ENCODE data around the gene BCL2. TPM values are rescaled to one million over a fixed set of nuclear protein-coding genes. Genes with fewer than 3 reads are reported as not detected.

The BCL2 gene
- polyA plus RNA-seq, 1 of the 3 experiments (the other 2 are of a cell fraction) = 1.5 TPM

GRCh38 chr18:63329431-63330145 lies 10.0 kb upstream of the BCL2 start:
- WGBS (ENCODE audit: low lambda C conversion rate) = 87% methylated on average over 7 of the region's 7 CpGs
- Histone ChIP-seq H3K36me3 (replicated peaks in 1 of 2; ENCODE audit: control insufficient read depth in 1 of 2, insufficient read depth in 2 of 2, low read length in 1 of 2) (peaks cover 37 to 40% of the 10 kb centered on the region in 2 experiments), H4K20me1 (ENCODE audit: insufficient read depth) (no peaks in the 10 kb centered on the region), H2AFZ (ENCODE audit: low read depth) (no peak overlapping the region), H3K9me2 (no peaks in the 10 kb centered on the region), H3K9ac (no peak overlapping the region), H3K27me3 (ENCODE audit: insufficient read depth) (no peaks in the 10 kb centered on the region), H3F3A (replicated peaks; ENCODE audit: insufficient read depth) (peaks cover 3% of the 10 kb centered on the region), H3K9me3 (no peaks in the 10 kb centered on the region), H3K4me3 (ENCODE audit: low read depth in 2 of 2, low read length in 1 of 2) (no peak overlapping the region), H3K4me2 (no peak overlapping the region), H3K79me2 (ENCODE audit: insufficient read depth) (no peaks in the 10 kb centered on the region), H3K27ac (ENCODE audit: low read depth in 2 of 2, low read length in 1 of 2) (no peak overlapping the region), H3K4me1 (ENCODE audit: control insufficient read depth in 1 of 2, insufficient read depth in 2 of 2, low read depth in 1 of 2, low read length in 1 of 2) (no peaks in the 10 kb centered on the region)
- TF ChIP-seq ELF1 (IDR thresholded peaks at IDR 0.05) (no peak), RFX5 (IDR thresholded peaks at IDR 0.05; ENCODE audit: low read length) (no peak)
- POLR2A ChIA-PET = interaction anchor here (0.7 kb wide), 1 partner anchor 330 kb away, joined by 3 read pairs; no protein-coding TSS in a partner anchor
- CTCF ChIA-PET = interaction anchor here (0.8 to 2.9 kb wide), 5 partner anchors 10 to 1249 kb away, joined by 3 to 21 read pairs (median 5); no protein-coding TSS in a partner anchor
- no peak for DNase-seq

GRCh38 chr18:63326011-63326410 lies 6.4 kb upstream of the BCL2 start:
- no peak for DNase-seq
- no peaks in the 10 kb centered on the region for H3K27me3 ChIP-seq (ENCODE audit: insufficient read depth)
- no peak for TF ChIP-seq USF2 (IDR thresholded peaks at IDR 0.05; ENCODE audit: borderline replicate concordance, low read depth, low read length)
- H4K20me1 ChIP-seq (ENCODE audit: insufficient read depth) = no peaks in the 10 kb centered on the region
- 93% methylated on average over 5 of the region's 5 CpGs for WGBS (ENCODE audit: low lambda C conversion rate)
- peaks cover 10% of the 10 kb centered on the region for H3F3A ChIP-seq (replicated peaks; ENCODE audit: insufficient read depth)
- H3K4me1 ChIP-seq (ENCODE audit: control insufficient read depth in 1 of 2, insufficient read depth in 2 of 2, low read depth in 1 of 2, low read length in 1 of 2) = peaks cover 5 to 7% of the 10 kb centered on the region in 2 experiments; a peak in 2 of 4 replicates
- no peak overlapping the region for H3K9ac ChIP-seq
- no peak overlapping the region for H3K27ac ChIP-seq (ENCODE audit: low read depth in 2 of 2, low read length in 1 of 2)
- no peak overlapping the region for H3K4me2 ChIP-seq
- H3K9me2 ChIP-seq = no peaks in the 10 kb centered on the region
- no peak overlapping the region for H2AFZ ChIP-seq (ENCODE audit: low read depth)
- no peaks in the 10 kb centered on the region for H3K79me2 ChIP-seq (ENCODE audit: insufficient read depth)
- no peaks in the 10 kb centered on the region for H3K9me3 ChIP-seq
- ChIA-PET POLR2A (no interaction called here), CTCF (interaction anchor here (1.2 to 8.0 kb wide), 6 partner anchors 14 to 311 kb away, joined by 3 to 129 read pairs (median 13); no protein-coding TSS in a partner anchor)
- no peak overlapping the region for H3K4me3 ChIP-seq (ENCODE audit: low read depth in 2 of 2, low read length in 1 of 2)
- peaks cover 15 to 19% of the 10 kb centered on the region in 2 experiments for H3K36me3 ChIP-seq (replicated peaks in 1 of 2; ENCODE audit: control insufficient read depth in 1 of 2, insufficient read depth in 2 of 2, low read length in 1 of 2)

- 92% methylated on average over 11 of the region's 11 CpGs for WGBS (ENCODE audit: low lambda C conversion rate)
- H3F3A ChIP-seq (replicated peaks; ENCODE audit: insufficient read depth) = peaks cover 10% of the 10 kb centered on the region
- no peaks in the 10 kb centered on the region for H4K20me1 ChIP-seq (ENCODE audit: insufficient read depth)
- no peak for DNase-seq
- no peak overlapping the region for H3K4me2 ChIP-seq
- no peaks in the 10 kb centered on the region for H3K9me3 ChIP-seq
- ChIA-PET POLR2A (no interaction called here), CTCF (interaction anchor here (0.7 to 8.0 kb wide), 8 partner anchors 15 to 316 kb away, joined by 3 to 129 read pairs (median 11); no protein-coding TSS in a partner anchor)
- H3K4me1 ChIP-seq (ENCODE audit: control insufficient read depth in 1 of 2, insufficient read depth in 2 of 2, low read depth in 1 of 2, low read length in 1 of 2) = peaks cover 5 to 12% of the 10 kb centered on the region in 2 experiments; a peak in 2 of 4 replicates
- no peaks in the 10 kb centered on the region for H3K27me3 ChIP-seq (ENCODE audit: insufficient read depth)
- TF ChIP-seq YY1 (IDR thresholded peaks at IDR 0.05; ENCODE audit: low read depth) (no peak), EP300 (IDR thresholded peaks at IDR 0.05; ENCODE audit: borderline replicate concordance in 1 of 2, low read depth in 1 of 2, low read length in 1 of 2) (no peak), SIN3A (IDR thresholded peaks at IDR 0.05; ENCODE audit: borderline replicate concordance, low read depth, low read length) (no peak), NRF1 (IDR thresholded peaks at IDR 0.05; ENCODE audit: low read depth, low read length) (no peak), TAF1 (IDR thresholded peaks at IDR 0.05; ENCODE audit: borderline replicate concordance, low read depth, low read length) (no peak), EZH2phosphoT487 (IDR thresholded peaks at IDR 0.05; ENCODE audit: borderline replicate concordance, low read depth) (no peak), REST (IDR thresholded peaks at IDR 0.05; ENCODE audit: low read depth, low read length) (no peak), RAD21 (IDR thresholded peaks at IDR 0.05; ENCODE audit: low read length) (no peak), USF2 (IDR thresholded peaks at IDR 0.05; ENCODE audit: borderline replicate concordance, low read depth, low read length) (no peak), FOSL2 (IDR thresholded peaks at IDR 0.05; ENCODE audit: borderline replicate concordance, low read depth) (no peak), ELF1 (IDR thresholded peaks at IDR 0.05) (no peak)
- H3K79me2 ChIP-seq (ENCODE audit: insufficient read depth) = no peaks in the 10 kb centered on the region
- no peak overlapping the region for H2AFZ ChIP-seq (ENCODE audit: low read depth)
- H3K4me3 ChIP-seq (ENCODE audit: low read depth in 2 of 2, low read length in 1 of 2) = no peak overlapping the region
- H3K9ac ChIP-seq = no peak overlapping the region
- H3K9me2 ChIP-seq = no peaks in the 10 kb centered on the region
- no peak overlapping the region for H3K27ac ChIP-seq (ENCODE audit: low read depth in 2 of 2, low read length in 1 of 2)
- peaks cover 7 to 16% of the 10 kb centered on the region in 2 experiments for H3K36me3 ChIP-seq (replicated peaks in 1 of 2; ENCODE audit: control insufficient read depth in 1 of 2, insufficient read depth in 2 of 2, low read length in 1 of 2)
These were observed 5.6 kb upstream of the BCL2 start for GRCh38 chr18:63325086-63325686.

Measured in SK-N-SH (cell line).